Measurements from ENCODE around the gene SLC16A3.
"Not testable (repeated sequence)": the region's sequence is repeated elsewhere in the genome, so short reads cannot be mapped to it uniquely, and the experiment has no call there.

- TF ChIP-seq CTCF, POLR2AphosphoS5, POLR2A (IDR thresholded peaks at IDR 0.05): not testable (repeated sequence)
These were observed 18.2 kb upstream of the SLC16A3 start for GRCh38 chr17:82210655-82211054.

Data from breast epithelium (tissue), 3 donors.